Spleen (tissue), 7 donors: ENCODE measurements around the gene FERMT3.
A peak's percentile ranks its signal among the peaks of the same experiment; 100 is the strongest.

ENCODE experiments used
- POLR2A ChIP-seq, 3 donors: fragments of 450-650 bp; IDR thresholded peaks; one replicate each; pipeline ENCODE4 v1.5.1; 2017; ENCODE audit warnings: antibody characterized with exemption in 3 of 3, mild to moderate bottlenecking in 1 of 3
- TF ChIP-seq, protein P1 (sequence below), 11 experiments: fragments of 200-600 bp in 7 of 11; fragments of 450-650 bp in 4 of 11; sonication (generic) in 4 of 11; IDR thresholded peaks in 8 of 11; conservative IDR thresholded peaks in 3 of 11; 1 replicate in 7 of 11; 2 replicates in 4 of 11; pipeline versions ENCODE4 v1.4.0 to v1.8.0; 2016 to 2021; ENCODE audit warnings: antibody characterized with exemption in 11 of 11, inconsistent platforms in 4 of 11, mild to moderate bottlenecking in 1 of 11
- donor health status: DM: no; HTN: no; CAD: no; lungs with moderate emphysema.
- donor health status: DM: no; HTN: no; CAD: no.
- donor health status: DM: no; HTN: no; CAD: no.

DNA sequence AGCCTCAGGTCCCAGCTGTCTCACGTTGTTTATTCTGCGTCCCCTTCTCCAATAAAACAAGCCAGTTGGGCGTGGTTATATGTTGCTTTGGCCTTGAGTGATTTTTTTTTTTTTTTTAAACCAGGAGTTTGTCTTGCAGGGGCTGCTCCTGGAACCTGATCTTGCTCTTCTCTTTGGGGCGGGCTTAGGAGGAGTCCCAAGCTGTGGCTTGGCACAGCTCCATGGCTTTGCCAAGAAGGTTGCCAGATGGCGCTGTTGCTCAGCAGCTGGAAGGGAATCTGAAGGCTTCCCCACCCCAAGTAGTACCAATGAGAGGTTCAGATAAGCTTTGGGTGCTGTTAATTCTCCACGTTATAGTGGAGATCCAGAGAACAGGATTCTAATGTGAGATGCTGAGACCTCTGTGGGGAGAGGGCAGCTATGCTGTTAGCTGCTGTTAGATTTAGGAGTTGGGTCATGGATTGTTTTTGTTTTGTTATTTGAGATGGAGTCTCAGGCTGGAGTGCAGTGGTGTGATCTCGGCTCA lies 2.0 kb upstream of the FERMT3 start:
- TF ChIP-seq POLR2A (IDR thresholded peaks at IDR 0.05): no peak
- TF ChIP-seq, protein P1, sequence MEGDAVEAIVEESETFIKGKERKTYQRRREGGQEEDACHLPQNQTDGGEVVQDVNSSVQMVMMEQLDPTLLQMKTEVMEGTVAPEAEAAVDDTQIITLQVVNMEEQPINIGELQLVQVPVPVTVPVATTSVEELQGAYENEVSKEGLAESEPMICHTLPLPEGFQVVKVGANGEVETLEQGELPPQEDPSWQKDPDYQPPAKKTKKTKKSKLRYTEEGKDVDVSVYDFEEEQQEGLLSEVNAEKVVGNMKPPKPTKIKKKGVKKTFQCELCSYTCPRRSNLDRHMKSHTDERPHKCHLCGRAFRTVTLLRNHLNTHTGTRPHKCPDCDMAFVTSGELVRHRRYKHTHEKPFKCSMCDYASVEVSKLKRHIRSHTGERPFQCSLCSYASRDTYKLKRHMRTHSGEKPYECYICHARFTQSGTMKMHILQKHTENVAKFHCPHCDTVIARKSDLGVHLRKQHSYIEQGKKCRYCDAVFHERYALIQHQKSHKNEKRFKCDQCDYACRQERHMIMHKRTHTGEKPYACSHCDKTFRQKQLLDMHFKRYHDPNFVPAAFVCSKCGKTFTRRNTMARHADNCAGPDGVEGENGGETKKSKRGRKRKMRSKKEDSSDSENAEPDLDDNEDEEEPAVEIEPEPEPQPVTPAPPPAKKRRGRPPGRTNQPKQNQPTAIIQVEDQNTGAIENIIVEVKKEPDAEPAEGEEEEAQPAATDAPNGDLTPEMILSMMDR (IDR thresholded peaks at IDR 0.05 in 8 of 11, conservative IDR thresholded peaks at IDR 0.05 in 3 of 11): peak; percentile 65 to 91 (median 82)
